H9 (cell line): Measurements from ENCODE around the gene SGO2. TPM values are rescaled to one million over a fixed set of nuclear protein-coding genes. Genes with fewer than 3 reads are reported as not detected.

ENCODE experiments used
- DNase-seq: peaks from one replicate; pipeline ENCODE4 v3.0.0-alpha.2; 2017
- H2AFZ ChIP-seq: one replicate; pipeline ENCODE4 v1.6.1; 2013; ENCODE audit warnings: mild to moderate bottlenecking, low read length, control low read depth, moderate library complexity
- H2AK5ac ChIP-seq: 2 replicates; pipeline ENCODE4 v1.6.1; 2013; ENCODE audit warnings: low read length, control low read depth, mixed read lengths; ENCODE audit not compliant: insufficient read length
- H2BK120ac ChIP-seq: one replicate; pipeline ENCODE4 v1.6.1; 2013; ENCODE audit warnings: low read depth, mild to moderate bottlenecking, low read length, control low read depth, inconsistent platforms; ENCODE audit not compliant: poor library complexity, severe bottlenecking
- H2BK12ac ChIP-seq: 2 replicates; pipeline ENCODE4 v1.6.1; 2013; ENCODE audit warnings: low read length, control low read depth, mixed read lengths, low read depth; ENCODE audit not compliant: insufficient read length
- H2BK15ac ChIP-seq: 2 replicates; pipeline ENCODE4 v1.6.1; 2013; ENCODE audit warnings: low read depth, low read length, control low read depth
- H2BK20ac ChIP-seq: one replicate; pipeline ENCODE4 v1.6.1; 2013; ENCODE audit warnings: low read depth, mild to moderate bottlenecking, low read length, control low read depth, inconsistent platforms; ENCODE audit not compliant: poor library complexity, severe bottlenecking
- H2BK5ac ChIP-seq: 2 replicates; pipeline ENCODE4 v1.6.1; 2013; ENCODE audit warnings: low read length, control low read depth, mixed read lengths; ENCODE audit not compliant: insufficient read length
- H3K14ac ChIP-seq: 2 replicates; pipeline ENCODE4 v1.6.1; 2013; ENCODE audit warnings: low read length, control low read depth; ENCODE audit not compliant: insufficient read depth
- H3K18ac ChIP-seq: 2 replicates; pipeline ENCODE4 v1.6.1; 2013; ENCODE audit warnings: low read depth, mild to moderate bottlenecking, mixed read lengths, low read length, control low read depth; ENCODE audit not compliant: insufficient read length
- H3K23ac ChIP-seq: 2 replicates; pipeline ENCODE4 v1.6.1; 2013; ENCODE audit warnings: low read length, control low read depth, mixed read lengths, low read depth; ENCODE audit not compliant: insufficient read length
- H3K23me2 ChIP-seq: 2 replicates; pipeline ENCODE4 v1.6.1; 2013; ENCODE audit warnings: low read depth, mild to moderate bottlenecking, mixed read lengths, low read length, control low read depth; ENCODE audit not compliant: insufficient read length, poor library complexity, severe bottlenecking
- H3K27ac ChIP-seq: 2 replicates; pipeline ENCODE4 v1.5.1; 2013; ENCODE audit warnings: low read length, control low read depth, mixed read lengths, low read depth; ENCODE audit not compliant: insufficient read length
- H3K27me3 ChIP-seq: 2 replicates; pipeline ENCODE4 v1.6.1; 2013; ENCODE audit warnings: low read length, control low read depth, inconsistent platforms; ENCODE audit not compliant: insufficient read depth
- H3K4ac ChIP-seq: 2 replicates; pipeline ENCODE4 v1.6.1; 2013; ENCODE audit warnings: low read depth, mild to moderate bottlenecking, control low read depth, inconsistent platforms, low read length, moderate library complexity
- H3K4me1 ChIP-seq: 2 replicates; pipeline ENCODE4 v1.6.1; 2013; ENCODE audit warnings: low read length, control low read depth, inconsistent platforms; ENCODE audit not compliant: insufficient read depth
- H3K4me2 ChIP-seq: 2 replicates; pipeline ENCODE4 v1.6.1; 2013; ENCODE audit warnings: low read length, control low read depth, mixed read lengths; ENCODE audit not compliant: insufficient read length, insufficient read depth
- H3K56ac ChIP-seq: 2 replicates; pipeline ENCODE4 v1.6.1; 2013; ENCODE audit warnings: low read depth, mild to moderate bottlenecking, mixed read lengths, low read length, control low read depth; ENCODE audit not compliant: insufficient read length
- H3K79me1 ChIP-seq: 2 replicates; pipeline ENCODE4 v1.6.1; 2013; ENCODE audit warnings: low read depth, mild to moderate bottlenecking, moderate library complexity, low read length, control low read depth, inconsistent platforms; ENCODE audit not compliant: insufficient read depth, poor library complexity, severe bottlenecking
- H3K79me2 ChIP-seq: 2 replicates; pipeline ENCODE4 v1.6.1; 2013; ENCODE audit warnings: low read length, control low read depth, inconsistent platforms; ENCODE audit not compliant: insufficient read depth
- H3K9ac ChIP-seq: 2 replicates; pipeline ENCODE4 v1.6.1; 2013; ENCODE audit warnings: low read length, control low read depth, mixed read lengths; ENCODE audit not compliant: insufficient read length; ENCODE audit errors: extremely low read depth
- H3K9me3 ChIP-seq: one replicate; pipeline ENCODE4 v1.6.1; 2013; ENCODE audit warnings: low read depth, low read length, inconsistent platforms; ENCODE audit not compliant: control insufficient read depth
- H3T11ph ChIP-seq: one replicate; pipeline ENCODE4 v1.6.1; 2013; ENCODE audit warnings: mild to moderate bottlenecking, low read length, control low read depth, inconsistent platforms
- H4K20me1 ChIP-seq: one replicate; pipeline ENCODE4 v1.6.1; 2013; ENCODE audit not compliant: control insufficient read depth, insufficient read length, insufficient read depth
- H4K5ac ChIP-seq: 2 replicates; pipeline ENCODE4 v1.6.1; 2013; ENCODE audit warnings: low read depth, mild to moderate bottlenecking, mixed read lengths, low read length, control low read depth; ENCODE audit not compliant: insufficient read length
- H4K8ac ChIP-seq: replicated peaks from 2 replicates; pipeline ENCODE4 v1.6.1; 2013; ENCODE audit warnings: low read length, control low read depth, mixed read lengths, low read depth; ENCODE audit not compliant: insufficient read length
- H4K91ac ChIP-seq: 2 replicates; pipeline ENCODE4 v1.6.1; 2013; ENCODE audit warnings: low read depth, mild to moderate bottlenecking, moderate library complexity, mixed read lengths, low read length, control low read depth; ENCODE audit not compliant: insufficient read length
- H3K27ac Mint-ChIP-seq, 3 experiments: 2 replicates in 2 of 3; 3 replicates in 1 of 3; pipeline ENCODE4 v1.8.0; 2020 to 2021; ENCODE audit warnings: mixed read lengths in 3 of 3, mild to moderate bottlenecking in 1 of 3, moderate library complexity in 1 of 3
- H3K27me3 Mint-ChIP-seq: 2 replicates; pipeline ENCODE4 v1.8.0; 2021; ENCODE audit warnings: low read depth, mild to moderate bottlenecking, moderate library complexity, mixed read lengths
- H3K36me3 Mint-ChIP-seq, 3 experiments: 2 replicates in 2 of 3; 3 replicates in 1 of 3; pipeline ENCODE4 v1.8.0; 2020 to 2021; ENCODE audit warnings: low read depth in 3 of 3, mixed read lengths in 3 of 3; ENCODE audit not compliant: insufficient read depth in 1 of 3
- H3K4me1 Mint-ChIP-seq, 2 experiments: 2 replicates each; pipeline ENCODE4 v1.8.0; 2020; ENCODE audit warnings: mixed read lengths in 2 of 2
- H3K4me3 Mint-ChIP-seq, 2 experiments: 2 replicates in 1 of 2; 3 replicates in 1 of 2; pipeline ENCODE4 v1.8.0; 2020 to 2021; ENCODE audit warnings: mild to moderate bottlenecking in 2 of 2, mixed read lengths in 2 of 2, moderate library complexity in 1 of 2
- H3K9me3 Mint-ChIP-seq, 2 experiments: 2 replicates in 1 of 2; 3 replicates in 1 of 2; pipeline ENCODE4 v1.8.0; 2020; ENCODE audit warnings: mild to moderate bottlenecking in 2 of 2, mixed read lengths in 2 of 2, moderate library complexity in 1 of 2
- CTCF ChIP-seq: fragments of 200-600 bp; sonication (generic); conservative IDR thresholded peaks from 3 replicates; pipeline ENCODE4 v1.8.0; 2021; ENCODE audit warnings: antibody characterized with exemption, mild to moderate bottlenecking
- WGBS: extraction: QIAGEN DNeasy Blood & Tissue Kit; methylation state at CpG from one replicate; pipeline ENCODE4 v1.1.7; 2013; ENCODE audit warnings: missing lambda C conversion rate, low lambda C conversion rate, mixed read lengths; ENCODE audit not compliant: insufficient read length; ENCODE audit errors: extremely low coverage; 5-methylcytosine and 5-hydroxymethylcytosine counted together
- total RNA-seq: library from RNA; stranded (reverse); gene quantifications from 2 replicates; pipeline ENCODE4 v1.2.1, GENCODE V29; 2021

The SGO2 gene
- total RNA-seq, 1 experiment from 2014 or later = 25.6 TPM

GRCh38 chr2:200608341-200609027, 82.5 kb downstream of the SGO2 start:
- Mint-ChIP-seq H3K36me3 (peaks cover 0 to 17% (median 15%) of the 10 kb centered on the region in 3 experiments; a peak in 3 of 7 replicates), H3K9me3 (peaks cover 0 to 5% of the 10 kb centered on the region in 2 experiments; a peak in 1 of 5 replicates), H3K4me1 (no peaks in the 10 kb centered on the region), H3K27ac (no peak overlapping the region), H3K27me3 (no peaks in the 10 kb centered on the region), H3K4me3 (no peak overlapping the region)
- H3K4me1 ChIP-seq = no peaks in the 10 kb centered on the region
- no peaks in the 10 kb centered on the region for H3K79me1 ChIP-seq
- no peak overlapping the region for H3K9ac ChIP-seq
- H3T11ph ChIP-seq = no peak overlapping the region
- H4K8ac ChIP-seq = no peak overlapping the region
- H2BK5ac ChIP-seq = no peak overlapping the region
- H3K18ac ChIP-seq = no peak overlapping the region
- no peaks in the 10 kb centered on the region for H3K27me3 ChIP-seq
- no peak overlapping the region for H2AFZ ChIP-seq
- H3K9me3 ChIP-seq = no peaks in the 10 kb centered on the region
- no peak overlapping the region for H4K5ac ChIP-seq
- no peak overlapping the region for H4K91ac ChIP-seq
- no peak overlapping the region for H3K4ac ChIP-seq
- H3K79me2 ChIP-seq = no peaks in the 10 kb centered on the region
- WGBS = no CpG with 5 or more reads among the region's 3 CpGs
- H3K4me2 ChIP-seq = no peak overlapping the region
- H2BK20ac ChIP-seq = no peak overlapping the region
- H2AK5ac ChIP-seq = no peak overlapping the region
- no peak overlapping the region for H3K23ac ChIP-seq
- no peaks in the 10 kb centered on the region for H4K20me1 ChIP-seq
- H2BK120ac ChIP-seq = no peak overlapping the region
- TF ChIP-seq CTCF = no peak
- H2BK12ac ChIP-seq = no peak overlapping the region
- no peaks in the 10 kb centered on the region for H3K23me2 ChIP-seq
- H3K14ac ChIP-seq = no peak overlapping the region
- H3K56ac ChIP-seq = no peak overlapping the region
- H2BK15ac ChIP-seq = no peak overlapping the region
- H3K27ac ChIP-seq = no peak overlapping the region
- DNase-seq = no peak
